H1 (cell line): Measurements from ENCODE around the gene PCDH9. TPM values are rescaled to one million over a fixed set of nuclear protein-coding genes. Genes with fewer than 3 reads are reported as not detected.

Source experiments
- CTCF ChIA-PET: fragments of 300-600 bp; sonication (Branson Sonifier 250); formaldehyde crosslinking; loops from one replicate; lab custom pipeline; 2021; ENCODE audit not compliant: partially characterized antibody; lab: Charles Lee
- POLR2A ChIA-PET: fragments of 300-600 bp; sonication (Branson Sonifier 250); formaldehyde crosslinking; loops from one replicate; lab custom pipeline; 2021; ENCODE audit warnings: inconsistent platforms; ENCODE audit not compliant: partially characterized antibody; lab: Charles Lee
- DNase-seq, 2 experiments: peaks; one replicate each; pipeline versions ENCODE4 v3.0.0 to v3.0.0-alpha.2; 2010 to 2022; ENCODE audit warnings: low spot score in 2 of 2, low read depth in 1 of 2, mixed read lengths in 1 of 2
- FAIRE-seq: peaks from 2 replicates; lab custom pipeline; 2011; peaks lifted over from hg19 to GRCh38; lab: Jason Lieb, UNC
- H2AFZ ChIP-seq: 2 replicates; pipeline ENCODE4 v1.8.1; 2012; ENCODE audit warnings: low read length, inconsistent platforms
- H2AK5ac ChIP-seq: 2 replicates; pipeline ENCODE4 v1.6.1; 2013; ENCODE audit warnings: low read depth, low read length
- H2BK120ac ChIP-seq: replicated peaks from 2 replicates; pipeline ENCODE3; 2013; ENCODE audit warnings: low read depth, low read length, inconsistent platforms
- H2BK12ac ChIP-seq: 2 replicates; pipeline ENCODE4 v1.6.1; 2013; ENCODE audit warnings: low read depth, low read length
- H2BK15ac ChIP-seq: 2 replicates; pipeline ENCODE4 v1.6.1; 2013; ENCODE audit warnings: low read length
- H2BK20ac ChIP-seq: 2 replicates; pipeline ENCODE4 v1.6.1; 2013; ENCODE audit warnings: low read length
- H2BK5ac ChIP-seq: 2 replicates; pipeline ENCODE4 v1.6.1; 2013; ENCODE audit warnings: low read depth, low read length
- H3K14ac ChIP-seq: 2 replicates; pipeline ENCODE4 v1.6.1; 2013; ENCODE audit warnings: inconsistent platforms; ENCODE audit not compliant: insufficient read length
- H3K18ac ChIP-seq: 2 replicates; pipeline ENCODE4 v1.6.1; 2013; ENCODE audit warnings: low read length; ENCODE audit errors: extremely low read depth
- H3K23ac ChIP-seq: 2 replicates; pipeline ENCODE4 v1.6.1; 2013; ENCODE audit warnings: inconsistent platforms; ENCODE audit not compliant: insufficient read length
- H3K23me2 ChIP-seq: 2 replicates; pipeline ENCODE4 v1.6.1; 2013; ENCODE audit warnings: low read depth, low read length
- H3K27ac ChIP-seq: 2 replicates; pipeline ENCODE4 v1.6.1; 2011; ENCODE audit warnings: low read depth, low read length, inconsistent platforms
- H3K27me3 ChIP-seq, 4 experiments: replicated peaks in 1 of 4; 1 replicate in 1 of 4; 2 replicates in 3 of 4; pipeline versions ENCODE4 v1.6.1 to v1.8.1; 2011 to 2013; ENCODE audit warnings: low read length in 3 of 4, mild to moderate bottlenecking in 3 of 4, inconsistent platforms in 2 of 4, mixed read lengths in 2 of 4, moderate library complexity in 1 of 4; ENCODE audit not compliant: control insufficient read depth in 3 of 4, insufficient read depth in 3 of 4; ENCODE audit errors: extremely low read depth in 1 of 4
- H3K36me3 ChIP-seq, 4 experiments: 2 replicates each; pipeline versions ENCODE4 v1.6.1 to v1.8.1; 2011 to 2013; ENCODE audit warnings: mild to moderate bottlenecking in 4 of 4, low read length in 3 of 4, moderate library complexity in 2 of 4, control low read depth in 1 of 4, inconsistent platforms in 1 of 4; ENCODE audit not compliant: insufficient read depth in 4 of 4, control insufficient read depth in 2 of 4
- H3K4ac ChIP-seq: replicated peaks from 2 replicates; pipeline ENCODE3; 2013; ENCODE audit warnings: low read length, low read depth, mixed read lengths, inconsistent platforms; ENCODE audit not compliant: insufficient read length
- H3K4me1 ChIP-seq, 4 experiments: replicated peaks in 1 of 4; 1 replicate in 1 of 4; 2 replicates in 3 of 4; pipeline versions ENCODE4 v1.6.1 to v1.8.1; 2011 to 2013; ENCODE audit warnings: low read length in 3 of 4, inconsistent platforms in 2 of 4, mixed read lengths in 1 of 4; ENCODE audit not compliant: insufficient read depth in 4 of 4, control insufficient read depth in 3 of 4
- H3K4me2 ChIP-seq, 2 experiments: 2 replicates each; pipeline versions ENCODE4 v1.6.1 to v1.8.1; 2011 to 2013; ENCODE audit warnings: low read depth in 2 of 2, low read length in 2 of 2, control low read depth in 1 of 2, inconsistent platforms in 1 of 2, mild to moderate bottlenecking in 1 of 2; ENCODE audit not compliant: insufficient read depth in 1 of 2
- H3K4me3 ChIP-seq, 4 experiments: fragments of 200-600, 300-600 bp in 1 of 4; sonication (generic), shearing (Covaris generic), sonication (Bioruptor Twin) in 1 of 4; 2 replicates each; pipeline versions ENCODE4 v1.5.1 to v1.8.1; 2011 to 2016; ENCODE audit warnings: low read length in 4 of 4, low read depth in 3 of 4, control low read depth in 2 of 4, inconsistent platforms in 2 of 4, mild to moderate bottlenecking in 2 of 4, mixed read lengths in 1 of 4, moderate library complexity in 1 of 4; ENCODE audit not compliant: insufficient read depth in 2 of 4; ENCODE audit errors: extremely low read depth in 1 of 4
- H3K56ac ChIP-seq: replicated peaks from 2 replicates; pipeline ENCODE3; 2013; ENCODE audit warnings: low read depth, mild to moderate bottlenecking, mixed read lengths, low read length, inconsistent platforms; ENCODE audit not compliant: insufficient read length
- H3K79me1 ChIP-seq: 2 replicates; pipeline ENCODE4 v1.6.1; 2013; ENCODE audit warnings: low read depth, low read length, control low read depth
- H3K79me2 ChIP-seq, 2 experiments: 2 replicates each; pipeline versions ENCODE4 v1.6.1 to v1.8.1; 2012 to 2013; ENCODE audit warnings: low read length in 2 of 2, mild to moderate bottlenecking in 2 of 2, inconsistent platforms in 1 of 2; ENCODE audit not compliant: insufficient read depth in 2 of 2, control insufficient read depth in 1 of 2
- H3K9ac ChIP-seq, 4 experiments: replicated peaks in 1 of 4; 1 replicate in 1 of 4; 2 replicates in 3 of 4; pipeline versions ENCODE4 v1.6.1 to v1.8.1; 2011 to 2013; ENCODE audit warnings: low read depth in 3 of 4, low read length in 3 of 4, control low read depth in 2 of 4, mild to moderate bottlenecking in 2 of 4, moderate library complexity in 2 of 4, inconsistent platforms in 1 of 4; ENCODE audit errors: extremely low read depth in 1 of 4
- H3K9me3 ChIP-seq, 2 experiments: 2 replicates each; pipeline versions ENCODE4 v1.6.1 to v1.8.1; 2012 to 2013; ENCODE audit warnings: mild to moderate bottlenecking in 2 of 2, moderate library complexity in 2 of 2, control low read depth in 1 of 2, inconsistent platforms in 1 of 2, low read depth in 1 of 2, low read length in 1 of 2, mixed read lengths in 1 of 2; ENCODE audit not compliant: insufficient read depth in 2 of 2
- H4K20me1 ChIP-seq, 2 experiments: replicated peaks in 1 of 2; 2 replicates each; pipeline versions ENCODE3 to v1.8.1; 2011 to 2013; ENCODE audit warnings: inconsistent platforms in 2 of 2, low read length in 2 of 2, mild to moderate bottlenecking in 1 of 2; ENCODE audit not compliant: insufficient read depth in 2 of 2, control insufficient read depth in 1 of 2
- H4K5ac ChIP-seq: 2 replicates; pipeline ENCODE4 v1.6.1; 2013; ENCODE audit warnings: low read length, low read depth, mixed read lengths, inconsistent platforms; ENCODE audit not compliant: insufficient read length
- H4K8ac ChIP-seq: 2 replicates; pipeline ENCODE4 v1.8.0; 2013; ENCODE audit warnings: mild to moderate bottlenecking, moderate library complexity, low read length, inconsistent platforms; ENCODE audit not compliant: insufficient read depth; ENCODE audit errors: extremely low read depth
- H4K91ac ChIP-seq: replicated peaks from 2 replicates; pipeline ENCODE3; 2013; ENCODE audit warnings: low read length, mixed read lengths, inconsistent platforms; ENCODE audit not compliant: insufficient read length
- EZH2 ChIP-seq: fragments of 200-600 bp; sonication (generic); IDR thresholded peaks from 2 replicates; pipeline ENCODE4 v1.7.1; 2012; ENCODE audit warnings: low read depth, mild to moderate bottlenecking, moderate library complexity, low read length, inconsistent platforms; ENCODE audit not compliant: severe bottlenecking
- POLR2AphosphoS5 ChIP-seq: IDR thresholded peaks from 2 replicates; pipeline ENCODE4 v1.6.1; 2011; ENCODE audit warnings: low read depth, low read length
- TCF12 ChIP-seq: IDR thresholded peaks from 2 replicates; pipeline ENCODE4 v1.6.1; 2011; ENCODE audit warnings: low read depth, mild to moderate bottlenecking, low read length
- WGBS, 2 experiments: shearing (Covaris generic) in 1 of 2; methylation state at CpG; one replicate each; pipeline versions ENCODE4 v1.1.6 to v1.1.7; 2013 to 2015; ENCODE audit warnings: low lambda C conversion rate in 2 of 2, mixed read lengths in 2 of 2, inconsistent platforms in 1 of 2, low coverage in 1 of 2, missing lambda C conversion rate in 1 of 2; ENCODE audit not compliant: insufficient replicate concordance in 2 of 2, insufficient coverage in 1 of 2, insufficient read length in 1 of 2; ENCODE audit errors: extremely low coverage in 1 of 2, missing lambda C conversion rate in 1 of 2; 5-methylcytosine and 5-hydroxymethylcytosine counted together
- polyA plus RNA-seq, 7 experiments: library from polyadenylated mRNA; depleted of rRNA in 3 of 7; stranded (reverse) in 5 of 7; unstranded in 2 of 7; fragments of >200 nt in 5 of 7; fragments of 200-250 nt in 2 of 7; gene quantifications; 1 replicate in 5 of 7; 2 replicates in 1 of 7; 4 replicates in 1 of 7; pipeline versions ENCODE4 v1.2.1 to v1.2.3, GENCODE V29; 2011 to 2013; ENCODE audit warnings: missing spikeins in 2 of 7, mixed read lengths in 2 of 7
- total RNA-seq: library from RNA; stranded (reverse); fragmentation: NEBNext Ultra II Directional; extraction: Animal tissue kit (Norgen Biotek cat#: 25700); gene quantifications from 2 replicates; pipeline ENCODE4 v1.2.1, GENCODE V29; 2021

PCDH9 gene
- total and polyA plus RNA-seq, 2 of the 8 experiments (the other 6 are each of a cell fraction or from before 2014, with no cell fraction given), result 0.12 to 0.60 TPM

GRCh38 chr13:66348745-66349690 is 881.1 kb downstream of the PCDH9 start:
- Histone ChIP-seq H2BK20ac (no peak overlapping the region), H3K56ac (no peak overlapping the region), H2BK120ac (no peak overlapping the region), H3K9ac (no peak overlapping the region), H3K4me2 (no peak overlapping the region), H3K14ac (no peak overlapping the region), H2BK5ac (no peak overlapping the region), H2AK5ac (no peak overlapping the region), H3K36me3 (no peaks in the 10 kb centered on the region), H2AFZ (no peak overlapping the region), H3K23me2 (no peaks in the 10 kb centered on the region), H3K9me3 (no peaks in the 10 kb centered on the region), H3K18ac (no peak overlapping the region), H3K27me3 (no peaks in the 10 kb centered on the region), H3K27ac (no peak overlapping the region), H3K79me1 (no peaks in the 10 kb centered on the region), H4K8ac (no peak overlapping the region), H3K23ac (no peak overlapping the region), H3K4me1 (peaks cover 0 to 6% (median 0%) of the 10 kb centered on the region in 4 experiments; a peak in 2 of 7 replicates), H2BK15ac (no peak overlapping the region), H3K4ac (no peak overlapping the region), H4K20me1 (no peaks in the 10 kb centered on the region), H3K79me2 (no peaks in the 10 kb centered on the region), H4K5ac (no peak overlapping the region), H4K91ac (no peak overlapping the region), H3K4me3 (no peak overlapping the region), H2BK12ac (no peak overlapping the region)
- FAIRE-seq (no peak), DNase-seq (no peak)
- ChIA-PET POLR2A (no interaction called here), CTCF (no interaction called here)
- WGBS, 2 experiments, result 97% methylated on average over 5 of the region's 5 CpGs; no CpG with 5 or more reads in 1 of the 2 experiments
- no peak for TF ChIP-seq EZH2
- no peak for TF ChIP-seq POLR2AphosphoS5
- no peak for TF ChIP-seq TCF12
